GM15510 (cell line): ENCODE data around the gene FAIM2.

Experiments used
- POLR2A ChIP-seq: IDR thresholded peaks from 3 replicates; pipeline ENCODE4 v1.6.1; 2011; ENCODE audit warnings: borderline replicate concordance; ENCODE audit not compliant: insufficient read length; ENCODE audit errors: extremely low read depth

FAIM2 gene

DNA sequence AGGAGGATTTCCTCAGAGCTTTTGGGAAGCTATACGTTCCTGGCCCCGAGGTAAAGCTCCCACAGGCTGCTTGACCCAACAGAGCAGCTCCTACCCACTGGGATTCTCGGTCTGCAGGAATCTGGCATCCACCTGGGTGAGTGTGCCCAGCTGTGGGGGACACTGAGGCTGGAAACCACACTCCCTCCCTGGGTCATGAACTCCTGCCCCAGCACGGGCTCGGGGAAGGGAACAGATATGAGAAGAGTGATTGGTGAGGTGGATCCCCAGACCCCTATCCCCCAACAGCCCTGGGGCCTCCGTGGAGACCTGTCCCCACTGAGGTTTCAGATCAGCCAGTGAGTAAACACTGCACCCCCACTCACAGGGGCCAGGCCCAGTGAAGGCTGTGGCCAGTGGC, 3.3 kb downstream of the FAIM2 start:
- TF ChIP-seq POLR2A = no peak

DNA sequence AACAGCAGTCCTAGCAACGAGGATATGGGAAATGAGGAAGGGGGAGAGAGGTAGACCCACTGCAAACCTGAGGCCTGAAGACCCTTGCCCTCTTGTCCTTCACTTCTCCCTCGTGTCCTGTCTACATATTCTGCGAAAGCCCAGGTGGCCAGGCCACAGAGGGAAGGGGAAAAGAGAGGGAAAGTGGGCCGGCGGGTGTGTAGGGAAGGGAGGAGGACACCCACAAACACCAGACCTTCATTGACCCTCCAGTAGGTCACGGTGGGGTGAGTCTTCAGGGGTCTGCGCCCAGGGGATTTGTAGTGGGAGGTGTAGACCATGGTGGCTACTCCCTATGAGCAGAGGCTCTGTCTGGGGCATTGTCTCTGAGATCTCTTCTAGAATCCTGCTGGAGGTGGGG, 3.8 kb downstream of the FAIM2 start:
- no peak for TF ChIP-seq POLR2A

DNA sequence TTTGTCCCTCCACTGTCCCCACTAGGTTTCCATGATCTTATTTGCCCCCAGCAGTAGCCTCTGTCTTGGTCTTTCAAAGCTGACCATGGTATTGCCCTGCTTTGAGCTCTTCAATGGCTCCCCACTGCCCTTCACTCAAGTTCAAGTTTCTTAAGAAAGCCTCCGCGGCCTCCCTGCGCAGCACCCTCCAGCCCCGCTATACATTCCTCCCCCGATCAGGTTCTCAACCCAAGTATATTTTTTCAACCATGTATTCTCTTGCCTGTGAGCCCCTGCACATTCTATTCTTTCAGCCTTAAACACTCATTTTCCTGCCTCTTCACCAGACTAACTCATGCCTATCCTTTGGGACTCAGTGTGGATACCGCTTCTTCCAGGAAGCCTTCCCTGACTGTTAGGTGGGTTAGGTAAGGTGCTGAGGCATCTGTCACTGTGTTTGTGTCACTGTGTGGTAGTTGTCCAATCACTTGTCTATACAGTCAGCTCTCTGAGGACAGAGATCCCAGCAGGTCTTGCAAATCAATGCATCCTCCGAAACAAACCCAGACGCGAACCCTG, 4.3 kb downstream of the FAIM2 start:
- no peak for TF ChIP-seq POLR2A

DNA sequence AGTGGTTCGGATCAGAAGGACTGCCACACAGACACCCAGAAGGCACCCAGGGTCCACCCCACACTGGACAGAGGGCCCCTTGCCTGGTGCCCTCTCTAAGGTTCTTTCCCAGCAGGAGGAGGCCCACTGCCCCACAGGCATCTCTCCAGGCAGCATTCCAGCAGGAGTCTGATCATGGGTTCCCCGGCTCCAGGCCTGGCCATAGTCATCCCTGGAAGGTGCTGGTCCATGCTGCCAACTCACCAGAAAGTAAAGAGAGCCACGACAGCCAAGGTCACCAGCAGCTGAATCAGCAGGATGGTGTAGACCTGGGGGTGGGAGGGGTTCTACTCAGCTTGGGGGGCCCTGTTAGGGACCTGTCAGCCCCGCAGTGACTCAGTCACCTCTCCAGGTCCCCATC, 6.4 kb downstream of the FAIM2 start:
- no peak for TF ChIP-seq POLR2A

DNA sequence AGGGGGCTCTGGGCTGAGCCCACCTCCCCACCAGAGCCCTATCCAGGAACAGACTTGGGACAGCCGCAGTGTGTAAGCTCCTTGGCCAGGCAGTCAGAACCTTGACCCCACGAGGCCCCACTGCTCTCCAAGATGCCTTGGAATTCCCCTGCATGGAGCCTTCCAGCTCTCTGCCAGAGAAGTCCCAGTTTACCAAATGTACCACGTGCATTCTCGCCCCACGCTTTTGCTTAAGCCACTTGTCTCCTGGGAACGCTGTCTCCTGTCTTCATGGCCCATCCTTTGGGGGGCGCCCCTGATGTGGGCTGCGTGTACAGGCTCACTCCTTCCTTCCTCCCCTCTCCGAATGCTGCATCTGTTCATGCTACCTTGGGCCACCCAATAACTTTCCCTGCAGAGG, 7.9 kb downstream of the FAIM2 start:
- no peak for TF ChIP-seq POLR2A

DNA sequence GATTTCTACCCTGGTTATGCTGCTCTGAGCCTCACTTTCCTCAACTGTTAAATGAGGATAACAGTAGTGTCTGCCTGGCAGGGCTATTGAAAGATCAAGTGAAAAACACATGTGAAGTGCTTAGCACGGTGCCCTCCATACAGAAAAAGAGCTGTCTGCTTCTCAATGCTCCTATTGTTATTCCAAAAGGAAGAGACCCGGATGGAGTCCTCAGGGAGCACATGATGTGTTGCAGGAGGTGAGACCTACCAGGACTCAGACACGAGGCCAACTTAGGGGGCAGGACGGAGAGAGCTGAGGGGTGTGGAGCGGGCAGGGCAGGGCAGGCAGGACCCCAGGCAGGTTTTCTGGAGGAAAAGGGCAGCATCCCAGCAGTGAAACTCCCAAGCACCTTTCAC, 8.9 kb downstream of the FAIM2 start:
- TF ChIP-seq POLR2A = no peak

DNA sequence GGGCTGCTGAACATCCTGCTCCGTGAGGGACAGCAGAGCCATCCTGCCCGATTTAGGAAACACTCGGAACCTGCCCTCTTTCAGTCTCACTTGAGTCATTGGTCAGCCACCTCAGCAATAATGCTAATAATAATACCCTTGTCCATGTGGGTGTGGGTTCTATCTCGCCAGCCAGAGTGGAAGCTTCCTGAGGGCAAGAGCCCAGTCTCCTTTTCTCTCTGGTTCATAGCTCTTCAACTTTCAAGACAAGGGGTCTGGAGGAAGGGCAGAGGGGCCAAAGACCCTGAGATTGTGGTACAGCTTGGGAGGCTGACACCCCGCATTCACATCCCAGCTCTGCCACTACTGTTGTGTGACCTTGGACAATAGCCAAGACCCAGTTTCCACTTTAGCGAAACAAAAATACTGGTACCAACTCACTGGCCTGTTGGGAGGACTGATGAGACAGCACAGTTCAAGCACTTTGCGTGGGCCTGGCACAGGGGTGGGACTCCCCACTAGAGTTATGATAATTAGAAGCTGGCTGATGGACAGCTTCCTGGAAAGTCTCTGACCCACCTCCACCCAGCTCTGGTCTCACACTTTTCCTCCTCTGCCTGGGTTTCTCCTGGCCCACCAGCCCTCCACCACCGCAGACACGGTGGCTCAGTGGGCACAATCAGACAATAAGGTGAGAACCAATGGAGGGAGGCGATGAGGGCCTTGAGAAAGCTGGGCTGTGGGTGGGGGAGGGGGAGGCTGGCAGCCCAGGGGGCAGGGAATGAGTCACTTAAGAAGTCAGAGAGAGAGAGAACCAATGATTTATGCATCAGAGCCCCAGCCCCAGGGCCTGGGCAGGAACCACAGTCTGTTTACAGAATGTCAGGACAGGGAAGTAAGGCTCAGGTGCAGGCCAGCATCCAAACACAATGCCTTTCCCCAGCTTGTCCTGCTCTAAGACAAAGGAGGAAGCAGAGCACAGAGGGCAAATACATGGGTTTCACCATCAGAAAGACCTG, 9.6 kb downstream of the FAIM2 start:
- no peak for TF ChIP-seq POLR2A

DNA sequence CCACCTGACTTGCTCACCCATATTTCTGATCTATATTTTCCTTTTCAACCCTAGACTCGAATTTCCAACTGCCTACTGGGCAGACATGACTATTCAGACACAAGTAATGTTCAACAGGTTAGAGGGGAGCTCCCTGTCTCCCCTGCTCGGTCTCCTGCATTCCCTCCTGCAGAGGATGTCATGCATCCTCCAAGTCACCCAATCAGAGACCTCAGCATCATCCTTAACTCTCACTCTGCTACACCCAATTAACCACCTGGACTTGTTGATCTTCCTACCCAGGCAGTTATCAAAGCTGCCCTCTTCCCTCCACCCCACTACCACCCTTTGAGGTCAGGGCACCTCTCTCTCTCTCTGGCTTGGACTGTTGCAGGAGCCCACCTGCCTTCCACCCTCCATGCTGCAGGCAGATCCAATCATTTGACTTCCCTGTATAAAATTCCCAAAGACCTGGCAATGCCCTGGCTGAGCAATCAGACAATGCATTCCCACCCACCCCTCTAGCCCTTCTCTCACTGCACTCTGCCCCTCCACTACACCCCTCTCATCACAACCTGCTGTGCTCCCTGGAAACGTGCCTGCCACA, 10.9 kb downstream of the FAIM2 start:
- TF ChIP-seq POLR2A = no peak

DNA sequence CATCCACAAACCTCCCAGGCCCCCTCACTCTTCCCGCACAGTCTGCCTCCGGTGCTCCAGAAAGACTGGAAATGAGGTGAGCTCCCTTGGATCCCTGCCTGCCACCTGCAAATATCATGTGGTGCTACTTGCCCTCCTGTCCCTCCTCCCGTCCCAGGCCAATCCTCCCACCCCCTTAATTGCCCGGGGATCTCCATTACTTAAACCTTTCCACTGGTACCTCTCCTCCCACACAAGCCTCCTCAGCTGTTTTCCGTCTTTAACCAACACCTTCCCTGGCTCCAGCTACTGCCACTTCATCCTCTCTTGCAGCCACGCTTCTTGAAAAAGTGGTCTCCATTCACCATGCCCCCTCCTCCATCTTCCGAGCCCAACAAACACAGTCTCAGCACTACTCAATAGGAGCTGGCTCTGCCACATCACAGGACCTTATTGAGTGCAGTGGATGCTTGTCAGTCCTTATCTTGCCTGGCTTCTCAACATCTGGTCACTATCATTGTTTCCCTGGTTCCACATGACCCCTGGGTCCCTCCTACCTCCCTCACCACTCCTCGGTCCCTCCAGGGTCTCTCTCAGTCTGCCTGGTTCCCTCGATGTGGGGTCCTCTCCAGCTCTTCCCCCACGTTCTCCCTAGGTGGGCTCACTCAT, 11.5 kb downstream of the FAIM2 start:
- no peak for TF ChIP-seq POLR2A

DNA sequence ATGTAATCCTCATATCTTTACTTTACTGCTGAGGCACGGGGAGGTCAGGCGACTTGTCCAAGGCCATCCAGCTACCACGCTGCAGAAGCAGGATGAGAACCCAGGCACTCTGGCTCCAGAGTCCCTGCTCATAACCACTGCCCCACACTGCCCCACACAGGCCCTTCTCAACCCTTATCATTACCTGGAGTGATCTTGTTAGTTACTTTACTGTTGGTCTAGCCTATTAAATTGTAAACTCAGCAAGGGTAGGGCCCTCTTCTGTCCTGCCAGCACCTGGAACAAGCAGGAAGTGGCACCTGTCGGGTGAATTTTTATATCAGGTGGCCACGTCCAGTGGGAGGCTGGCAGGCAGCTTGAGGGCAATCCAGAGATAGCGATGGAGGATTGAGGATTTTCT, 12.2 kb downstream of the FAIM2 start:
- no peak for TF ChIP-seq POLR2A

DNA sequence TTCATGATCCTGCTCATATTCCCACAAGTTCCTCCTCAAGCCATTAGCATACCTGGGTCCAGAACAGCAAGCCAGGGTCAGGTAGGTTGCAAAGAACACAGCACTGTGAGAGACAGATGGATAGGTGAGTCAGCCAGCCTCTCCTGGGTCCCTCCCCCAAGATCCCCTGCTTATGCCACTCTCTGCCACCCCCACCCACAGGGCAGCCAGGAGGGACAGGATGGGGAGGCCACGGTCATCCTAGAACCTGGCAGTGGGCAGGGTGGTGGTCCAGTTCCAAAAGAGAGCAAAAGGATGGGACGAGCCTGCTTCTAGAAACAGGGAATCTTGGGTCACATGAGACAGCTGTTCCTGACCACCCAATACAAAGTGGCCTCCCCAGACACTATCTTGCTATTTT, 12.7 kb downstream of the FAIM2 start:
- no peak for TF ChIP-seq POLR2A

DNA sequence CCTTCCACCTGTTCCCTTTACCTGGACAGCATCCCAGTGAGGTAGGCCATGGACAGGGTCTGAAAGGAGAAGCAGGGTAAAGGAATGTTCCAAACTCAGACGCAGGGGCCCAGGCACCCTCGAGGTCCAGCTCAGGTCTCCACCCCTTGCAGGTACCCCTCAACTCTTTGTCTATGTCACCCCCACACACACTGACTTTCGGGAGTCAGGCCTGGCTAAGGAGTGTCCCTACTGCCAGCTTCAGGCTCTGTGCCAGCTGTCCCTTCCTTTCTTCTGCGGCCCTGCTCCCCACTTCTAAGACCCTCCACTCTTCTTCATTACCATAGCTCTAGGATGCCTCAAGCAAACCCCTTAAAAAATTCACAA, 13.6 kb downstream of the FAIM2 start:
- TF ChIP-seq POLR2A = no peak

DNA sequence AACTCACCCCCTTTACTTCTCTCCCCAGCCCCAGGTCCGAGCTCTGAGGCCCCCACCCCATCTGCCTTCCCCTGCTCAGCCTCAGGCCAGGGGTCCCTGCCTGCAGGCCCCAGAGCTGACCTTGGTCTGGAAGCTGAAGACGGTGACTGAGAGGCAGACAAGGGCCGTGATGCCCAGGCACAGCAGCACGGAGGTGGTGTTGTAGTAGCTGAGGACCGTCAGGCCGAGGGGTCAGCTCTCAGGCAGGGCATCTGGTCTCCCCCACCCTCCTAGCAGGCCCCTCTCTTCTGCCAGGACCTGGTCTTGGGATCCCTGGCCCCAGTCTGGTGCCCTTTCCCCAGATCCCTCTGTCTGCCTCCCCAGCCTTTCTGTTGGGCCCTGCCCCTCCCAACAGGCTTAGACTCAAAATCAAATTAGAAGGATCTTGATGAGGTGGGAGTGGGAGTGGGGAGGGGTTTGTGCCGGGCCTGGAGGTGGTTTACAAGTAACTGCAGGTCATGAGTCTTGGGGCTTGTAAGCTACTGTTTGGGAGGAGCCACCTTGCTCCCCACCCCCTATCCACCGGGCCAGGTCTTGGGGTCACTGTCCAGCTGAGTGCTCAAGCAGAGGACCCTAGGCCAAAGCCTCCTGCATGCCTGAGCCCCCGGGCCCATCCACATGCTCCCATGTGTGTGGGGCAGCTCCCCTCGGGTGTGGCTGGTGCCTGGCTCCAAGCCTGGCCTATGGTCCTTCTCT, 14.2 kb downstream of the FAIM2 start:
- TF ChIP-seq POLR2A = no peak

DNA sequence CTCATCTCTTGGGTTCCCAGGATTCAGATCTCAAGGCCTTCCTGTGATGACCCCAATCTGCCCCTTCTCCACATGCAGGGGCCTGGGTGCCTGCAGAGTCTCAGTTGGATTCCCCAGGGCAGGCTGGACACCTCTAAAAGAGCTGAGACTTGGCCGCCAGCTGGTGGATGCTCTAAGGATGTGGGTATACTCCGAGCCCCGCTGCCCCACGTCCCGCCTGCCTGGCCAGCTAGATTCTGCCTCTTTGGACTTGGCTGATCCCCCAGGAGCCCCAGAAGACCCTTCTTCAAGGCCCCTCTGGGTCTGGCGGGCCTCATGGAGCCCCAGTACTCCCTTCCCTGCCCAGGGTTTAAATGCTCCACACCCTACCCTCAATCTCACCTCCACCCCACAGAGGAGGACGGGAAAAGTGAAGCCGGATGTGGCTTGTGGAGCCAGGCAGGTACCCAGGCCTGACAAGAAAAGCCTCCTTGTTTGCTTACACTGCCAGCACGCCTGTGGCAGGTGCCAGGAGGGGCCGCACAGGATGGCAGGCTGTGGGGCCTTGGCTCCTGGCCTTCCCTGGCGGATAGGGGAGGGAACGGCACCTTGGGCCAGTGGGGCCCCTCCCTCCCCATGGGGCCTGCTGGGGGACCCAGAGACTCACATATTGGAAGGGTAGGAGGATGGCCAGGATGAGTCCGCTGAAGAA, 15.1 kb downstream of the FAIM2 start:
- no peak for TF ChIP-seq POLR2A
